GM19023 (cell line): ENCODE data around the gene AP1S1.
"Not testable (repeated sequence)": the region's sequence is repeated elsewhere in the genome, so short reads cannot be mapped to it uniquely, and the experiment has no call there.

ENCODE experiments used
- ATAC-seq: cut with Tn5 transposase; IDR thresholded peaks from one replicate; pipeline ENCODE4 v1.9.1; 2021; ENCODE audit warnings: mild to moderate bottlenecking, moderate library complexity; ENCODE audit not compliant: unreplicated experiment

AP1S1 gene

DNA sequence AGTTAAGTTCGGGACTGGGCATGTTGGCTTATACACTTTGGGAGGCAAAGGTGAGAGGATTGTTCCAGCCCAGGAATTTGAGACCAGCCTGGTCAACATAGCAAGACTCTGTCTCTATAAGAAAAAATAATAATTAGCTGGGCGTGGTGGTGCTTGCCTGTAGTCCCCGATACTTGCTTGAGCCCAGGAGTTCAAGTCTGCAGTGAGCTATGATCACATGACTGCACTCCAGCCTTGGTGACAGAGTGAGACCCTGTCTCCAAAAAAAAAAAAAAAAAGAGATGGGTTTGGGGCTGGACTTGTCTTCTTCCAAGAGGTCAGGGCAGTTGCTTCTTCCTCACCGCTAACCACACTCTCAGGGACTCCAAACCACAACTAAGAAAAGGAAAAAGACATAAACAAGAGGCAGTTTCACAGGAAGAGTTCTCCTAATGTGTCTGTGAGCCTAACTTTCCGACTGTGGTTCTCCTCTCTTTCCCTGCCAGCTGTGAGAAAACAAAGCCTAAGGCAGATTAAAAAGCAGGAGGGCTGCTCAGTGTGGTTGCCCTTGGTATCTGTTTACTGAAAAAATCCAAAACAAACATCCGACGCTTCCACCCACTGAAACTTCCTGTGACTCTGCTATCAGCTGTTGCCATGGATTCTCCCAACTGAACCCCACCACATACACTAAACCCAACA is 29.8 kb upstream of the AP1S1 start:
- no peak for ATAC-seq

DNA sequence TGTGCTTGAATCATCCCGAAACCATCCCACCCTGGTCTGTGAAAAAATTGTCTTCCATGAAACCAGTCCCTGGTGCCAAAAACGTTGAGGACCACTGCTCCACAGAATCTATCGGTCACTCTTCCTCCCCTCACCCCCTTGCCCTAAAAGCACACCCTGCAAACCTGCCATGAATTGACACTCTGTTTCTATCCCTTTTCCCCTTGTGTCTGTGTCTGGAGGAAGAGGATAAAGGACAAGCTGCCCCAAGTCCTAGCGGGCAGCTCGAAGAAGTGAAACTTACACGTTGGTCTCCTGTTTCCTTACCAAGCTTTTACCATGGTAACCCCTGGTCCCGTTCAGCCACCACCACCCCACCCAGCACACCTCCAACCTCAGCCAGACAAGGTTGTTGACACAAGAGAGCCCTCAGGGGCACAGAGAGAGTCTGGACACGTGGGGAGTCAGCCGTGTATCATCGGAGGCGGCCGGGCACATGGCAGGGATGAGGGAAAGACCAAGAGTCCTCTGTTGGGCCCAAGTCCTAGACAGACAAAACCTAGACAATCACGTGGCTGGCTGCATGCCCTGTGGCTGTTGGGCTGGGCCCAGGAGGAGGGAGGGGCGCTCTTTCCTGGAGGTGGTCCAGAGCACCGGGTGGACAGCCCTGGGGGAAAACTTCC is 28.2 kb upstream of the AP1S1 start:
- ATAC-seq, result peak; percentile 26

DNA sequence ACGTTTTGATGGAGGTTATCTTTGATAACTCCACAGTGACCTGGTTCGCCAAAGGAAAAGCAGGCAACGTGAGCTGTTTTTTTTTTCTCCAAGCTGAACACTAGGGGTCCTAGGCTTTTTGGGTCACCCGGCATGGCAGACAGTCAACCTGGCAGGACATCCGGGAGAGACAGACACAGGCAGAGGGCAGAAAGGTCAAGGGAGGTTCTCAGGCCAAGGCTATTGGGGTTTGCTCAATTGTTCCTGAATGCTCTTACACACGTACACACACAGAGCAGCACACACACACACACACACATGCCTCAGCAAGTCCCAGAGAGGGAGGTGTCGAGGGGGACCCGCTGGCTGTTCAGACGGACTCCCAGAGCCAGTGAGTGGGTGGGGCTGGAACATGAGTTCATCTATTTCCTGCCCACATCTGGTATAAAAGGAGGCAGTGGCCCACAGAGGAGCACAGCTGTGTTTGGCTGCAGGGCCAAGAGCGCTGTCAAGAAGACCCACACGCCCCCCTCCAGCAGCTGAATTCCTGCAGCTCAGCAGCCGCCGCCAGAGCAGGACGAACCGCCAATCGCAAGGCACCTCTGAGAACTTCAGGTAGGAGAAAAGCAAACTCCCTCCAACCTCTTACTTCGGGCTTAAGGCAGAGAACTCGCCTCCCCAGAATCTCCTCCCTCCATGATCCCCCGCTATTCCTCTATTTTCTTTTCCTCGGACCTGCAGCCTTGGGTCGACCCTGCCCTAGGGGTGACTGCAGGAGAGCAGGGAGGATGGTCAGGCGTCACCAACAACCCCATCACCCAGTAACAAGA is 27.4 kb upstream of the AP1S1 start, which contains the start of gene SERPINE1:
SERPINE1 (plus strand) TSS at position 454 of the 809 bp plus-strand sequence. CDS start 1,290 bp downstream, outside the sequence.
- ATAC-seq, result peak; percentile 51

DNA sequence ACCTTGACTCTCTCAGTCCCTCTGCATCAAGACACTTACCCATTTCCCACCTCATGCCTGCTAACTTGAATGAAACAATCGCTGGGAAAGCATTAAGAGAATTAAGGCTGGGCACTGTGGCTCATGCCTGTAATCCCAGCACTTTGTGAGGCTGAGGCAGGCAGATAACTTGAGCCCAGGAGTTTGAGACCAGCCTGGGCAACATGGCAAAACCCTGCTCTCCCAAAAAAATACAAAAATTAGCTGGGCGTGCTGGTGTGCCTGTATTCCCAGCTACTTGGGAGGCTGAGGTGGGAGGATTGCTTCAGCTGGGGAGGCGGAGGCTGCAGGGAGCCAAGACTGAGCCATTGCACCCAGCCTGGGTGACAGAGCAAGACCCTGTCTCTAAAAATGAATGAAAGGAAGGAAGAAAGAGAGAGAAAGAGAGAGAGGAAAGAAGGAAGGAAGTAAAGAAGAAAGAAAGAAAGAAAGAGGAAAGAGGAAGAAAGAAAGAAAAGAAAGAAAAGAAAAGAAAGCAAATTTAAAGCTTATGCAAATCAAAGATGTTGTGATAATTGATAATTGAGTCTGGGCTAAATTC is 26.7 kb upstream of the AP1S1 start:
- no peak for ATAC-seq

DNA sequence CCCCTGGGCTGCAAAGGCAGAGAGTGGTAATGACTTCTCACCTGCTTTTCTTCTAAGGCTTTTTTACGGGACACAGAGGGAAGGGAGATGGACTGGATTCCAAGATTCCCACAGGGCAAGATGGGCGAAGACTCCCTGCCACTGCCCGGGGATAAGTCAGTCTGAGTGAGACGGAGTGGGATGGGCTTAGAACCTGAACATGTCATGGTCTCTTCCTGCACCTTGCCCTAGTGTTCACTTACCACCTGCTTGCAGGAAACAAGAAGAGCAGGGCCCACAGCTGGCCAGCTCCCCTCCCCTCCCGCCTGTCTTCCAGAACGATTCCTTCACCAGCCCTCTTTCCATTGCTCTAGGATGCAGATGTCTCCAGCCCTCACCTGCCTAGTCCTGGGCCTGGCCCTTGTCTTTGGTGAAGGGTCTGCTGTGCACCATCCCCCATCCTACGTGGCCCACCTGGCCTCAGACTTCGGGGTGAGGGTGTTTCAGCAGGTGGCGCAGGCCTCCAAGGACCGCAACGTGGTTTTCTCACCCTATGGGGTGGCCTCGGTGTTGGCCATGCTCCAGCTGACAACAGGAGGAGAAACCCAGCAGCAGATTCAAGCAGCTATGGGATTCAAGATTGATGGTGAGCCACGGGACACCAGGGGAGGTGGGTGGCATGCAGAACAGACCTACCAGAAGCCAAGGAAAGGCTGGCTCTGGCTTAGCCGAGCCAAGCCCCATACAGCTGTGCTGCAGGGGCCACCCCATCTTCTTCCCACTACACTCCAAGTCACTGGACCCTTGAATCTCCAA is 26.0 kb upstream of the AP1S1 start:
- no peak for ATAC-seq

DNA sequence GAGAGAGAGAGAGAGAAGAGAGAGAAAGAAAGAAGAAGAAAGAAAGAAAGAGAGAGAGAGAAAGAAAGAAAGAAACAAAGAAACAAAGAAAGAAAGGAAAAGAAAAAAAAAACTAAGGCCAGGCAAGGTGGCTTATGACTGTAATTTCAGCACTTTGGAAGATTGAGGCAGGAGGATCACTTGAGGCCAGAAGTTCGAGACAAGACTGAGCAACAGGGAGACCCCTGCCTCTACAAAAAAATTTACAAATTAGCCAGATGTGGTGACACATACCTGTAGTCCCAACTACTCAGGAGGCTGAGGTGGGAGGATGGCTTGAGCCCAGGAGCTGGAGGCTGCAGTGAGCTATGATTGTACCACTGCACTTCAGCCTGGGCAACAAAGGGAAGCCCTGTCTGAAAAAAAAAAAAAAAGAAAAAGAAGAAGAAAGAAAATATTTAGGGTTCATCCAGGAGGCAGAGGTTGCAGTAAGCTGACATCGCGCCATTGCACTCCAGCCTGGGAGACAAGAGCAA is 24.6 kb upstream of the AP1S1 start:
- ATAC-seq, result no peak

DNA sequence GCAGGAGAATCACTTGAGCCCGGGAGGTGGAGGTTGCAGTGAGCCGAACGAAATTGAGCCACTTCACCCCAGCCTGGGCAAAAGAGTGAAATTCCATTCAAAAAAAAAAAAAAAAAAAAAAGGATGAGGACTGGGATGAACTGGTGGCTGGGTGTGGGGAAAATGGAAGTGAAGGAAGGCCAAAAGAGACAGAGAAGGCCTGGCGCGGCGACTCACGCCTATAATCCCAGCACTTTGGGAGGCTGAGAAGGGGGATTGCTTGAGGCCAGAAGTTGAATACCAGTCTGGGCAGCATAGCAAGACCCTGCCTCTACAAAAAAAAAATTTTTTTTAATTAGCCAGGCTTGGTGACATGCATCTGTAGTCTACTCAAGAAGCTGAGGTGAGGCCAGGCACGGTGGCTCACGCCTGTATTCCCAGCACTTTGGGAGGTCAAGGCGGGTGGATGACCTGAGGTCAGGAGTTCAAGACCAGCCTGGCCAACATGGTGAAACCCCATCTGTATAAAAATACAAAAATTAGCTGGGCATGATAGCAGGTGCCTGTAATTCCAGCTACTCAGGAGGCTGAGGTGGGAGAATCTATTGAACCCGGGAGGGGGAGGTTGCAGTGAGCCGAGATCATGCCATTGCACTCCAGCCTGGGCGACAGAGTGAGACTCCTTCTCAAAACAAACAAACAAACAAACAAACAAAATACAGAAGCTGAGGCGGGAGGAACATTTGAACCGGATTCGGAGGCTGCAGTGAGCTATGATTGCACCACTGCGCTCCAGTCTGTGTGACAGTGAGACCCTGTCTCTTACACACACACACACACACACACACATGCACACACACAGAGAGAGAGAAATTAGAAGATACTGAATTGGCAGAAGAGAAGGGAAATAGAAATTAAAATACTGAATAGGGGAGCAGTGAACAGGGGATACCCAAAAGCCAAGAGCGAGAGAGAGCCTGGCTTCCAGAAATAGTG is 21.4 kb upstream of the AP1S1 start:
- ATAC-seq, result not testable (repeated sequence)

DNA sequence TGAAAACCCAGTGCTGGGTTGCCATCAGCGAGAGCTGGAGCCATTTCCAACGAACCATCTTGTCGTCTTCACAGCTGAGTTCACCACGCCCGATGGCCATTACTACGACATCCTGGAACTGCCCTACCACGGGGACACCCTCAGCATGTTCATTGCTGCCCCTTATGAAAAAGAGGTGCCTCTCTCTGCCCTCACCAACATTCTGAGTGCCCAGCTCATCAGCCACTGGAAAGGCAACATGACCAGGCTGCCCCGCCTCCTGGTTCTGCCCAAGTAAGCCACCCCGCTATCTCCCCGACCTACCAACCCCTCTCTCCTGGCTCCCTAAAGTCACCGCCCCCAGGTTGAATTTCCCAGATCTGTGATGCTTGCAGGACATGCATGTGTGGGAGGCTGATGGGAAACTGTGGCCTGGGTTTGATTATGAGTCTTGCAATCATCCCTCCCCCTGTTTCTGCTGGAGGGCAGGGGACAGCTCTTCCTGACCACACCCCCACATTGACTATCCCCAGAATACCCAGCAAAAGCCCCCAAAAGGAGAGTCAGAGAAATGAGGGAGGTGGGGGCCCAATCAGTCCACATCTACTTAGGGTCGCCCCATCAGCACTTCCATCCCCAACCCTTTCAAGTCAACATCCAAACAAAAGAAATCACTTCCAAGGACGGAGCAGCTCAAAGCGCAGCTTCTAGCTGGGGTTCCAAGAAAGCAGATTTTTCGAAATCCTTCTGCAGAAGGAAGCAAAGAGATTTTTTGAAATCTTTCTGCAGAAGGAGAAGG is 20.5 kb upstream of the AP1S1 start:
- ATAC-seq, result no peak

DNA sequence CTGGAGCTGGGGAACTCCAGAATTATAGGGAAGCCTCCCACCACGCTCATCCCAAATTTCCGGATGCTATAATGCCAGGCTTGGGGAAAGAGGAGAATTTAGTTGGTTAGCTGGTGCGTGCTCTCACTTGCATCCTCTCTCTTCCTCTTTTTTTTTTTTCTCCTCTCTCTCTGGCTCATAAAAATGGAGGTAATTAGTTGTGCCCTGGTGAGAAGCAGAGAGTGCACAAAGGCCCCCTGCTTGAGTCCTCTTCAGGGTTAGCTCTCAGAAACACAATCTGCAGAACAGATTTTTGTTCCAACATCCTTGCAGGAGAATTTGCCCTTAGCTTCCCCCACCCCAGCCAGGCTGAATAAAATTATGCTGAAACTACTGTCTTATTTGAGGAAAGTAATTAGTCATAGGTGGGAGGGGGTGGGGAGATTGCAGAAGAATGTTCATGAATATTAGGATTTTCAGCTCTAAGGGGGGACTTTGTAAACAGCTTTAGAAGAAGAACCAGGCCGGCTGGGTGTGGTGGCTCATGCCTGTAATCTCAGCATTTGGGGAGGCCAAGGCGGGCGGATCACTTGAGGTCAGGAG is 19.8 kb upstream of the AP1S1 start:
- ATAC-seq, result no peak

DNA sequence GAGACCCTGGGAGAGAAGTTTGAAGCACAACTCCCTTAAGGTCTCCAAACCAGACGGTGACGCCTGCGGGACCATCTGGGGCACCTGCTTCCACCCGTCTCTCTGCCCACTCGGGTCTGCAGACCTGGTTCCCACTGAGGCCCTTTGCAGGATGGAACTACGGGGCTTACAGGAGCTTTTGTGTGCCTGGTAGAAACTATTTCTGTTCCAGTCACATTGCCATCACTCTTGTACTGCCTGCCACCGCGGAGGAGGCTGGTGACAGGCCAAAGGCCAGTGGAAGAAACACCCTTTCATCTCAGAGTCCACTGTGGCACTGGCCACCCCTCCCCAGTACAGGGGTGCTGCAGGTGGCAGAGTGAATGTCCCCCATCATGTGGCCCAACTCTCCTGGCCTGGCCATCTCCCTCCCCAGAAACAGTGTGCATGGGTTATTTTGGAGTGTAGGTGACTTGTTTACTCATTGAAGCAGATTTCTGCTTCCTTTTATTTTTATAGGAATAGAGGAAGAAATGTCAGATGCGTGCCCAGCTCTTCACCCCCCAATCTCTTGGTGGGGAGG is 16.5 kb upstream of the AP1S1 start:
- ATAC-seq, result no peak

DNA sequence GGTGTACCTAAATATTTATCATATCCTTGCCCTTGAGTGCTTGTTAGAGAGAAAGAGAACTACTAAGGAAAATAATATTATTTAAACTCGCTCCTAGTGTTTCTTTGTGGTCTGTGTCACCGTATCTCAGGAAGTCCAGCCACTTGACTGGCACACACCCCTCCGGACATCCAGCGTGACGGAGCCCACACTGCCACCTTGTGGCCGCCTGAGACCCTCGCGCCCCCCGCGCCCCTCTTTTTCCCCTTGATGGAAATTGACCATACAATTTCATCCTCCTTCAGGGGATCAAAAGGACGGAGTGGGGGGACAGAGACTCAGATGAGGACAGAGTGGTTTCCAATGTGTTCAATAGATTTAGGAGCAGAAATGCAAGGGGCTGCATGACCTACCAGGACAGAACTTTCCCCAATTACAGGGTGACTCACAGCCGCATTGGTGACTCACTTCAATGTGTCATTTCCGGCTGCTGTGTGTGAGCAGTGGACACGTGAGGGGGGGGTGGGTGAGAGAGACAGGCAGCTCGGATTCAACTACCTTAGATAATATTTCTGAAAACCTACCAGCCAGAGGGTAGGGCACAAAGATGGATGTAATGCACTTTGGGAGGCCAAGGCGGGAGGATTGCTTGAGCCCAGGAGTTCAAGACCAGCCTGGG is 15.9 kb upstream of the AP1S1 start:
- ATAC-seq, result no peak

DNA sequence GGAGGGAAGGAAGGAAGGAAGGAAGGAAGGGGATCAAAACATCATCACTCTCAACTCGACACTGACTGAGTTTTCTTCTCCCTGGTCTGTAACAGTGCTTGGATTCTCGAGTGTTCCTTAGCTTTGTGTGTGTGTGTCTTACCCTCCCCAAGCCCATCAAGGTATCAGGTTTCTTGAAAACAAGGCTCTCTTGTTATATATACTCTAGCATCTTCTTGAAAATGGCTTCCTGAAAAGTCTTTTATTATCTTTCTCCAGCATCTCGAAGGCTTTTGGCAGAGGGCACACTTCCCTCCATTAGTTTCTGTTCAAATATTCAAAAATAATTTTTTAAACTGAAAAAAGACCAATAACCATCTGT is 14.0 kb upstream of the AP1S1 start:
- ATAC-seq, result no peak

DNA sequence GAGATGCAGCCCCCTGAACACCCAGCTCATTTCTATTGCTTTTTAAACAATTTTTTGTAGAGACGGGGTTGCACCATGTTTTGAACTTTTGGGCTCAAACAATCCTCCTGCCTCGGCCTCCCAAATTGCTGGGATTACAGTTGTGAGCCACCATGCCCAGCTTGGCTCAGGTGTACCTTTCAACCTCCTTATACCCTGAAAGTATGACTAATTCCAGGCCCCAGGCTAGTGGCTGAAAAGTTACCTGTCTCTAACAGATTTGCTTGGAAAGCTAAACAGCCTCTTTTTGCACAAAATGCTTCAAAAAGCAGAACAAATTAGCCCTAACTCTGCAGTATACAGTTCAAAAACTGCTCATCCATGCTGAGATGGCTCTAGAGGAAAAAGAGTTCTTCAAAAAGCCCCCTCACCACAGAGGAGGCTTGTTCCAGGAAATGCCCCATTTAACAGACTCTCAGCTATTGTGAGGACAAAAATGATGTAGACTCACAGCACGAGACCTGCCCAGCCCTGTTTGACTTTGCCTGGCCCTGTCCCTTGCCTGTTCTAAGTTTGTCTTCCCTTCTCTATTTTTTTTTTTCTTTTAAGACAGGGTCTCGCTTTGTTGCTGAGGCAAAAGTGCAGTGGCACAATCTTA is 13.4 kb upstream of the AP1S1 start:
- ATAC-seq, result no peak

DNA sequence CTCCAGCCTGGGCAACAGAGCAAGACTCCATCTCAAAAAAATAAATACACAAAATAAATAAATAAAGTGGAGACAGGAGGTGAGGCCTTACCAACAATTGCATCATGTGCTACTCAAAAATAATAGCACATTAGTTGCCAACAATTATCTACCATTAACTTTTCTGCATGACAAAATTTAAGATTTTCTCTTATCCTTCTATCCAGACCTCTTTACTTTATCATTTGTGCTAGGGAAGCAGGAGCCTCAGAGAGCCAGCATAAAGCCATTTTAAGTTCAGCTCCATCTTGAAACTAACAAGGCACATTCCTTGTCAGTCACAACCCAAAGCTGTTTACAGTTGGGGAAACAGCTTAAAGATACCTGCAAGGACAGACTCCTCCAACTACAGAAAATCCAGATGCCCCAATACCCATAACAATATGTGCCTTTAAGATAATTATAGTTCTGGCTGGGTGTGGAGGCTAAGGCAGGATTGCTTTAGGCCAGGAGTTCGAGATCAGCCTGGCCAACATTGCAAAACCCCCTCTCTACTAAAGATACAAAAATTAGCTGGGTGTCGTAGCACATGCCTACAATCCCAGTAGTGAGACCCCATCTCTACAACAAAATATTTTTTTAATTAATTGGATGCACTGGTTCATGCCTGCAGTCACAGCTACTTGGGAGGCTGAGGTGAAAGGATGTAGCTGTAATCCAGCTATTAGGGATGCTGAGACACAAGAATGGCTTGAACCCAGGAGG is 2.2 kb upstream of the AP1S1 start:
- no peak for ATAC-seq

DNA sequence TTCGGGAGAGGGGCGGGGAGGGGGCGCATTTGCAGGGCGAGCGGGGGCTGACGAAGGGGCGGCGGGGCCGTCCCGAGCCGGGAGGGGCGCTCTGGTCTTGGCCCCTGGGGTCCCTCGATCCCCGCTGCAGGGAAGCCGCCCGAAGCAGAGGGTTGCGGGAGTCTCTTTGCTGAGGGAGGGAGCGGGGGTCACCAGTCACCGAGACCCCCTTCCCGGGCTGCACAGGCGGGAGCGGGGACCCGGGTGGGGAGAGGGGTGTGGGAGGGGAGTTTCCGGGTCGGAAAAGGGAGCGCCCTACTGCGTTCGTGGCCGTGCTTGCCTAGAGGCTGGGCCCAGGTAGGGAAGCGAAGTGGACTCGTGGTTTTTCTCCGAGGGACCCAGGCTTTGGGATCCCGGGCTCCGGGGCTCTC is 422 bp downstream of the AP1S1 start:
- ATAC-seq, result peak; percentile 32

DNA sequence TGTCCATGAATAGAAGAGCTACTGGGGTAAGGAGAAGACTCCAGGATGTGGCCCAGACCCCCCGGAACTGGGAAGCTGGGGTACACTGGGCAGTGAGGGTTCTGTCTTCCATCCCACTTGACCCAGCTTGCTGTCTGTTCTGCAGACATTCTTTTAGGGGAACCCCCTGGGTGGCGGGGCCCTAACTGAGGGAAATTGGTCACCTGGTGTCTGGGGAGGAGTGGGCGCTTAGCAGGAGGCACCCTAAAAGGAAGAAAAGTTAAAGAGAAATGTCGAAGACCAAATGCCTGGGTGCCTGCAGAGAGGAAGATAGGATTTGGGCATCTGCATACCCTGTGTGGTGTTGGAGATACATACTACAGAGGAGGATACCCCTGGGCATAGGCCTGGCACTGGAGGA is 1.0 kb downstream of the AP1S1 start:
- ATAC-seq, result no peak
